ENCODE results near the gene HRH1. TPM values are rescaled to one million over a fixed set of nuclear protein-coding genes. Genes with fewer than 3 reads are reported as not detected.

Gene HRH1
- total RNA-seq, 1 donor from 2014 or later = 0.31 TPM

- Mint-ChIP-seq H3K27me3 (ENCODE audit: low read depth) (peaks cover 94% of the 10 kb centered on the region), H3K9me3 (no peaks in the 10 kb centered on the region), H3K36me3 (no peaks in the 10 kb centered on the region), H3K4me3 (peak overlapping the region; percentile 65), H3K4me1 (peaks cover 12% of the 10 kb centered on the region), H3K27ac (no peak overlapping the region)
- TF ChIP-seq CTCF (IDR thresholded peaks at IDR 0.05; ENCODE audit: unreplicated experiment) = no peak
- peak; percentile 34 to 71 for DNase-seq (ENCODE audit: low spot score in 2 of 2, unreplicated experiment in 2 of 2)
Observed at GRCh38 chr3:11155341-11156025, 1.2 kb downstream of the HRH1 start.

- H3K4me1 Mint-ChIP-seq = peaks cover 12% of the 10 kb centered on the region
Observed at GRCh38 chr3:11156026-11156410, 1.7 kb downstream of the HRH1 start.

GRCh38 chr3:11157421-11157820, 3.1 kb downstream of the HRH1 start:
- no peak for DNase-seq (ENCODE audit: low spot score in 2 of 2, unreplicated experiment in 2 of 2)
- Mint-ChIP-seq H3K9me3 (no peaks in the 10 kb centered on the region), H3K4me3 (no peak overlapping the region), H3K27me3 (ENCODE audit: low read depth) (peaks cover 90% of the 10 kb centered on the region), H3K27ac (no peak overlapping the region), H3K4me1 (peaks cover 12% of the 10 kb centered on the region), H3K36me3 (no peaks in the 10 kb centered on the region)
- TF ChIP-seq CTCF (IDR thresholded peaks at IDR 0.05; ENCODE audit: unreplicated experiment) = no peak

More at GRCh38 chr3:11156026-11156410, 1.7 kb downstream of the HRH1 start:
- Mint-ChIP-seq H3K27ac (no peak overlapping the region), H3K9me3 (no peaks in the 10 kb centered on the region), H3K36me3 (no peaks in the 10 kb centered on the region), H3K27me3 (ENCODE audit: low read depth) (peaks cover 94% of the 10 kb centered on the region), H3K4me3 (no peak overlapping the region)
- DNase-seq (ENCODE audit: low spot score in 2 of 2, unreplicated experiment in 2 of 2) = no peak
- TF ChIP-seq CTCF (IDR thresholded peaks at IDR 0.05; ENCODE audit: unreplicated experiment) = no peak

- H3K4me1 Mint-ChIP-seq = peaks cover 10% of the 10 kb centered on the region
- no peaks in the 10 kb centered on the region for H3K9me3 Mint-ChIP-seq
- no peaks in the 10 kb centered on the region for H3K36me3 Mint-ChIP-seq
- no peak for TF ChIP-seq CTCF (IDR thresholded peaks at IDR 0.05; ENCODE audit: unreplicated experiment)
- no peak for DNase-seq (ENCODE audit: low spot score in 2 of 2, unreplicated experiment in 2 of 2)
- H3K4me3 Mint-ChIP-seq = no peak overlapping the region
- no peak overlapping the region for H3K27ac Mint-ChIP-seq
- peaks cover 88% of the 10 kb centered on the region for H3K27me3 Mint-ChIP-seq (ENCODE audit: low read depth)
Observed at GRCh38 chr3:11159421-11159904, 5.2 kb downstream of the HRH1 start.

- Mint-ChIP-seq H3K9me3 (no peaks in the 10 kb centered on the region), H3K27me3 (ENCODE audit: low read depth) (peaks cover 71% of the 10 kb centered on the region), H3K4me1 (no peaks in the 10 kb centered on the region), H3K4me3 (no peak overlapping the region), H3K36me3 (no peaks in the 10 kb centered on the region), H3K27ac (no peak overlapping the region)
- no peak for TF ChIP-seq CTCF (IDR thresholded peaks at IDR 0.05; ENCODE audit: unreplicated experiment)
- no peak for DNase-seq (ENCODE audit: low spot score in 2 of 2, unreplicated experiment in 2 of 2)
Observed at GRCh38 chr3:11161666-11162065, 7.4 kb downstream of the HRH1 start.

Measured in mesothelial cell of epicardium (in vitro differentiated cells).